WTC11 (cell line): Measurements from ENCODE around the gene C5orf15. TPM values are rescaled to one million over a fixed set of nuclear protein-coding genes. Genes with fewer than 3 reads are reported as not detected.

Experiments
- ATAC-seq: fragments of 200-7000 bp; cut with Tn5 transposase; 2 replicates; pipeline ENCODE4 v1.10.0; 2021; ENCODE audit warnings: mild to moderate bottlenecking, moderate library complexity
- CTCF ChIA-PET: fragments of 300-600 bp; sonication (Branson Sonifier 250); formaldehyde crosslinking; loops from one replicate; lab custom pipeline; 2021; ENCODE audit warnings: antibody characterized with exemption; lab: Charles Lee
- POLR2A ChIA-PET: fragments of 350-600 bp; sonication (Branson Sonifier 250); formaldehyde crosslinking; loops from one replicate; lab custom pipeline; 2021; ENCODE audit warnings: antibody characterized with exemption; lab: Charles Lee
- DNase-seq: peaks from one replicate; pipeline ENCODE4 v3.0.0; 2021; ENCODE audit warnings: low spot score
- H3K27ac Mint-ChIP-seq: 2 replicates; pipeline ENCODE4 v1.8.0; 2021; ENCODE audit warnings: mixed read lengths
- H3K27me3 Mint-ChIP-seq: 2 replicates; pipeline ENCODE4 v1.8.0; 2021; ENCODE audit warnings: low read depth, mild to moderate bottlenecking, moderate library complexity, mixed read lengths
- H3K36me3 Mint-ChIP-seq: 2 replicates; pipeline ENCODE4 v1.8.0; 2021; ENCODE audit warnings: mixed read lengths
- H3K4me1 Mint-ChIP-seq: 2 replicates; pipeline ENCODE4 v1.8.0; 2022; ENCODE audit warnings: mixed read lengths
- H3K4me3 Mint-ChIP-seq: 2 replicates; pipeline ENCODE4 v1.8.0; 2021; ENCODE audit warnings: mild to moderate bottlenecking, moderate library complexity, mixed read lengths
- H3K9me3 Mint-ChIP-seq: 2 replicates; pipeline ENCODE4 v1.8.0; 2021; ENCODE audit warnings: mixed read lengths
- ATF6 ChIP-seq: sonication (generic); formaldehyde crosslinking; IDR thresholded peaks from 2 replicates; pipeline ENCODE4 v1.8.1; 2023; ENCODE audit warnings: mild to moderate bottlenecking, missing genetic modification reagents
- E2F1 ChIP-seq: sonication (generic); formaldehyde crosslinking; IDR thresholded peaks from 2 replicates; pipeline ENCODE4 v1.8.0; 2022; ENCODE audit warnings: mild to moderate bottlenecking, missing genetic modification reagents
- E2F5 ChIP-seq: sonication (generic); formaldehyde crosslinking; IDR thresholded peaks from 2 replicates; pipeline ENCODE4 v1.8.1; 2022; ENCODE audit warnings: mild to moderate bottlenecking, moderate library complexity, missing genetic modification reagents
- HMGA2 ChIP-seq: fragments of 250-450 bp; sonication (Bioruptor Pico); IDR thresholded peaks from 2 replicates; pipeline ENCODE4 v1.4.0; 2021; ENCODE audit warnings: mild to moderate bottlenecking, moderate library complexity
- MAX ChIP-seq: sonication (generic); formaldehyde crosslinking; IDR thresholded peaks from 2 replicates; pipeline ENCODE4 v1.8.0; 2022; ENCODE audit warnings: mild to moderate bottlenecking, missing genetic modification reagents
- NFYB ChIP-seq: sonication (generic); formaldehyde crosslinking; conservative IDR thresholded peaks from 2 replicates; pipeline ENCODE4 v1.8.0; 2022; ENCODE audit warnings: low read depth, missing genetic modification reagents
- NR3C1 ChIP-seq: sonication (generic); formaldehyde crosslinking; conservative IDR thresholded peaks from 2 replicates; pipeline ENCODE4 v1.8.1; 2023; ENCODE audit warnings: low read depth, mild to moderate bottlenecking, missing genetic modification reagents
- PREB ChIP-seq: sonication (generic); formaldehyde crosslinking; IDR thresholded peaks from 2 replicates; pipeline ENCODE4 v1.8.1; 2022; ENCODE audit warnings: mild to moderate bottlenecking, missing genetic modification reagents, moderate library complexity, borderline replicate concordance
- PRRX2 ChIP-seq: fragments of 250-450 bp; sonication (Bioruptor Pico); IDR thresholded peaks from 2 replicates; pipeline ENCODE4 v1.8.0; 2021; ENCODE audit warnings: mild to moderate bottlenecking
- ZBTB21 ChIP-seq: sonication (generic); formaldehyde crosslinking; IDR thresholded peaks from 2 replicates; pipeline ENCODE4 v1.8.1; 2023; ENCODE audit warnings: mild to moderate bottlenecking, missing genetic modification reagents, borderline replicate concordance
- ZMAT4 ChIP-seq: fragments of 250-450 bp; sonication (Bioruptor Pico); IDR thresholded peaks from 2 replicates; pipeline ENCODE4 v1.9.0; 2021; ENCODE audit warnings: mild to moderate bottlenecking
- ZNF121 ChIP-seq: sonication (generic); formaldehyde crosslinking; IDR thresholded peaks from 2 replicates; pipeline ENCODE4 v1.8.0; 2023; ENCODE audit warnings: missing genetic modification reagents
- ZNF317 ChIP-seq: sonication (generic); formaldehyde crosslinking; IDR thresholded peaks from 2 replicates; pipeline ENCODE4 v1.8.1; 2023; ENCODE audit warnings: low read depth, mild to moderate bottlenecking, moderate library complexity, missing genetic modification reagents, borderline replicate concordance
- ZNF423 ChIP-seq: fragments of 250-450 bp; sonication (Bioruptor Pico); IDR thresholded peaks from 2 replicates; pipeline ENCODE4 v2.1.2; 2022; ENCODE audit warnings: mild to moderate bottlenecking, moderate library complexity
- ZNF532 ChIP-seq: fragments of 250-450 bp; sonication (Bioruptor Pico); IDR thresholded peaks from 2 replicates; pipeline ENCODE4 v1.9.0; 2021; ENCODE audit warnings: mild to moderate bottlenecking, borderline replicate concordance
- ZSCAN18 ChIP-seq: fragments of 250-450 bp; sonication (Bioruptor Pico); IDR thresholded peaks from 2 replicates; pipeline ENCODE4 v2.1.2; 2022; ENCODE audit warnings: mild to moderate bottlenecking, moderate library complexity
- total RNA-seq: library from RNA; stranded (reverse); gene quantifications from 3 replicates; pipeline ENCODE4 v1.2.3, GENCODE V29; 2021

Gene C5orf15
- total RNA-seq, 1 experiment from 2014 or later: 32.7 TPM

- DNase-seq (no peak), ATAC-seq (no peak)
- H3K27ac Mint-ChIP-seq: no peak overlapping the region
- peaks cover 15% of the 10 kb centered on the region for H3K4me1 Mint-ChIP-seq
- H3K9me3 Mint-ChIP-seq: no peaks in the 10 kb centered on the region
- H3K4me3 Mint-ChIP-seq: no peak overlapping the region
- CTCF ChIA-PET: no interaction called here
- POLR2A ChIA-PET: no interaction called here
- no peaks in the 10 kb centered on the region for H3K36me3 Mint-ChIP-seq
- no peaks in the 10 kb centered on the region; the same call in 1 of the 2 replicates for H3K27me3 Mint-ChIP-seq
- no peak for TF ChIP-seq NFYB (CRISPR knock-in tag)
- no peak for TF ChIP-seq PREB
- TF ChIP-seq ZBTB21 (CRISPR knock-in tag): no peak
- no peak for TF ChIP-seq ZNF532
- no peak for TF ChIP-seq E2F1 (CRISPR knock-in tag)
- no peak for TF ChIP-seq ZMAT4 (CRISPR knock-in tag)
- TF ChIP-seq MAX: no peak
- no peak for TF ChIP-seq ZNF423 (CRISPR knock-in tag)
- no peak for TF ChIP-seq ZNF121 (CRISPR knock-in tag)
- TF ChIP-seq HMGA2: no peak
- no peak for TF ChIP-seq ZNF317 (CRISPR knock-in tag)
- TF ChIP-seq ZSCAN18 (CRISPR knock-in tag): no peak
Observed at GRCh38 chr5:133926489-133927299, 41.7 kb downstream of the C5orf15 start.

GRCh38 chr5:133925866-133926488, 42.4 kb downstream of the C5orf15 start:
- POLR2A ChIA-PET: no interaction called here
- DNase-seq: no peak
- no peaks in the 10 kb centered on the region for H3K9me3 Mint-ChIP-seq
- TF ChIP-seq NR3C1 (CRISPR knock-in tag) (no peak), E2F5 (CRISPR knock-in tag) (no peak), PRRX2 (CRISPR knock-in tag) (no peak), ATF6 (CRISPR knock-in tag) (no peak)
- TF ChIP-seq, all 79 proteins: peak for 0
- CTCF ChIA-PET: no interaction called here
- H3K27ac Mint-ChIP-seq: no peak overlapping the region
- peaks cover 15% of the 10 kb centered on the region for H3K4me1 Mint-ChIP-seq
- no peak for ATAC-seq
- H3K27me3 Mint-ChIP-seq: no peaks in the 10 kb centered on the region; the same call in 1 of the 2 replicates
- no peaks in the 10 kb centered on the region for H3K36me3 Mint-ChIP-seq
- H3K4me3 Mint-ChIP-seq: no peak overlapping the region
